ENCODE measurements around the gene FGD6. TPM values are rescaled to one million over a fixed set of nuclear protein-coding genes. Genes with fewer than 3 reads are reported as not detected.
"Not testable (repeated sequence)": the region's sequence is repeated elsewhere in the genome, so short reads cannot be mapped to it uniquely, and the experiment has no call there.

Gene FGD6
- total RNA-seq (2014; rRNA removed) = 0.51 and 0.92 TPM in 2 replicates
- 0.43 TPM for polyA plus RNA-seq (2012)

DNA sequence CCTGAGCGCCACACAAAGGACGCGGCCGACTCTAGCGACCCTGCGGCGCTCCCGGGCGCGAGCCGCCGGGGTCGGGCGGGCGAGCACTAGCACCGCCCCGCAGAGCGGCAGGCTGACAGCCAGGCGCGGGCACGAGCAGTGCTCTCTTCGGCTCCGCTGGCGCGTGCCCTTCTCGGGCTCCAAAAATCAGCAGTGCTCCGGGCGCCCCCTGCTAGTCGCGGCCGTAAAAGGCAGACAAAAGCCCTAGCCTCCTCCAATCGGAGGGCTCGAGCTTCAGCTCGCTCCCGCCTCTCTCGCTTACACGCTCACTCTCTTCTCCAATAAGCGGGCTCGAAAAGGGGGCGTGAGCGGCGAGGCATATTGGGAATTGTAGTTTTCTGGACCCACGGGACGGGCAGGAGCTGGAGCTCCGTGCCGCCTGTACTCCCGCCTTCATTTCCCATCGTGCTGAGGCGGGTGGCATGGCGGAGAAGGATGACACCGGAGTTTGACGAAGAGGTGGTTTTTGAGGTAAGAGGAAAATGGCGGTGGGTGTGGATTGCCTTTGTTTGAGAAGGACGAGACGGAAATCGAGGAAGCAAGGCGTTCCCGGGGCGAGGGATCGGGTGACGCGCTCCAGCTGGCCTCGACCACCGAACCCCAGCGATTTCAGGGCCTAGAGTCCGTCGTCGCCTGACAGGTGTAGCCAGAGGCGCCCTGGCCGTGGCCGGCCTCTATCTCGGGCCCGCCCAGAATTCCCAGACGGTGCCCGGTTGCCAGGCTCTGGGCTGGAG lies at the start of gene FGD6, which contains the start of gene VEZT:
TSS of gene FGD6 (minus strand) at position 91 of the 773 bp plus-strand sequence. CDS start 227 bp downstream, outside the sequence.
TSS of gene VEZT (plus strand) at position 431 of the 773 bp plus-strand sequence. CDS start at position 475, 44 bp downstream.
- DNase-seq (ENCODE audit: low read depth) = peak; percentile 99

DNA sequence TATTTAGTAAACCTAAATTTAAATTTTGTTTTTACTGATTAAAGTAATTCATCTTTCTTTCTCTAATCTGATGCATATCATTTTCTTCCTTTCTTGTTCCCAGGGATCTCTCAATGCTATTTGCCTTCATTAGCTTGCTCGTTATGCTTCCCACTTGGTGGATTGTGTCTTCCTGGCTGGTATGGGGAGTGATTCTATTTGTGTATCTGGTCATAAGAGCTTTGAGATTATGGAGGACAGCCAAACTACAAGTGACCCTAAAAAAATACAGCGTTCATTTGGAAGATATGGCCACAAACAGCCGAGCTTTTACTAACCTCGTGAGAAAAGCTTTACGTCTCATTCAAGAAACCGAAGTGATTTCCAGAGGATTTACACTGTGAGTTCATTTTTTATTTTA lies 49.0 kb upstream of the FGD6 start:
- no peak for DNase-seq (ENCODE audit: low read depth)

DNA sequence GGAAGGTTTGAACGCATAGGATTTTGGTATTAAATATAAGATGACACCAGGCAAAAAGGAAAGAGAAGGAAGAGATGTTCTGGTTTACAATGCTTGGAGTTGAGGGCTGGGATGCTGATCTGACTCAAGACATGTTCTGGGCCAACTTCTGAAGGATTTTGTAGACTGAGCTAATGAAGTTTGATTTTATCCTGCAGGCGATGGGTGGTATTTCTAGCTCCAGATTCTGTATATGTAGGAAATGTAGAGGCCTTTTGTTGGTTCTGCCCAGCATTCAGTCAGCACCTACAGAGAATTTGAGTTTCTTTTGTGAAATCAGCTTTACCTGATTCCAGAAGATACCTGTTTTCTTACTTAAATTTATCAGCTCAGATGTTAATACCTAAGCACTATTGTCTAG lies 48.5 kb upstream of the FGD6 start:
- no peak for DNase-seq (ENCODE audit: low read depth)

DNA sequence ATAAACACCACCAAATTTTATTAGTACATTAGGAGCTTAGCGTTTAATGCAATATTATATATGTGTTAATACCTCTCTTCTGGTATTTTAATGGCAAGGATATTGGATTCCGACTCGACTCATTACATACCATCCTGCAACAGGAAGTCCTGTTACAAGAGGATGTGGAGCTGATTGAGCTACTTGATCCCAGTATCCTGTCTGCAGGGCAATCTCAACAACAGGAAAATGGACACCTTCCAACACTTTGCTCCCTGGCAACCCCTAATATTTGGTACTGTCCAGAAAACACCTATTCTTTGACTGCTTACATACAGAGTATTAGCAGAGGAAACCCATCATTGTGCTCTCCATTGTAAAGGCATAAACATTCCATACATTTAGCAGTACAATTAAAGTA lies 45.5 kb upstream of the FGD6 start:
- DNase-seq (ENCODE audit: low read depth) = peak; percentile 3

DNA sequence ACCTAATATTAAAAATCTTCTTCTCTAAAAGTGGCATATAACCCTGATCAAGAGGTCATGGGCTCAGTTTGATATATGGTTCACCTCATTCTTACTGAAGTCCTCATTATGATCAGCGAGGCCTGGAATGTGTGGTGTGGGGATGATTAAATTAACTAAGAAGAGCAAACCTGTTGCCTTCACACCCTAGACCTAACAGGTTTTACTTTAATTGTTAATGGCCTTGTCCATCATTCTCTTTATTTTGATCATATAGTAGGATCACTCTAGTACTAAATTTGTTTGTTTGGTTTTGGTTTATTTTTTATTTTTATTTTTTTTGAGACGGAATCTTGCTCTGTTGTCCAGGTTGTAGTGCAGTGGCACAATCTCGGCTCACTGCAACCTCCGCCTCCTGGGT lies 43.8 kb upstream of the FGD6 start:
- no peak for DNase-seq (ENCODE audit: low read depth)

DNA sequence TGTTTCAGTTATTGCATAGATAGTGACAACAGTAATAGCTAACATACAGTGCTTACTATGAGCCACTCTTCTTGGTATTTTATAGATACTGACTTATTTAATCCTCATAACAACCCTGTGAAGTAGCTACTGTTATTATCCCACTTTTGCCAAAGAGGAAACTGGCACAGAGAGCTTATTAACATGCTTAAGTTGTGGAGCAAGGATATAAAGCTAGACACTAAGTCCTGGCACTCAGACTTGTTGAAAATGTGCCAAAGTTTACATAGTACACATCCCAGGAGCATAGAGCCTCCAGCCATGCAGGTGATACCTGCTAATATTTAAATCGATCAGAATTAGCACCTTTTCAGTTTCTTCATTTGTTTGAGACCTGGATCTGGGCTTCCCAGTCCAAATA lies 42.1 kb upstream of the FGD6 start:
- DNase-seq (ENCODE audit: low read depth) = no peak

DNA sequence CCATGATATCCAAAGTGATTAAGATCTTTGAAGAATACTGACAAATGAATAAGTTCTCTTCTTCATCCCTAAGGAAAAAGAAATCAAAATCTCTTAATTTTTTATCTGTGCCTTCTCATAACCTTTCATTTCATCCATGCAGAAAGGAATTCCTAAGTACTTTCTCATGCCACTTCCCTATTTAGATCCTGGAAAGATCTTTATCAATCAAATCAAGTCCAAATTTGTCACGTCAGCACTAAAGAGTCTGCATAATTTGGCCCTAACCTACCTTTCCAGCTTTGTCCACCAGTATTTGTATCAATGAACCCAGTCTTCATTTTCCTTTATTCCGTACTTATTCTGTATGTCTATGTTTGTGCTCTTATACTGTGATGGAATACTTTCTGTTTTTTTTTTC lies 41.5 kb upstream of the FGD6 start:
- no peak for DNase-seq (ENCODE audit: low read depth)

DNA sequence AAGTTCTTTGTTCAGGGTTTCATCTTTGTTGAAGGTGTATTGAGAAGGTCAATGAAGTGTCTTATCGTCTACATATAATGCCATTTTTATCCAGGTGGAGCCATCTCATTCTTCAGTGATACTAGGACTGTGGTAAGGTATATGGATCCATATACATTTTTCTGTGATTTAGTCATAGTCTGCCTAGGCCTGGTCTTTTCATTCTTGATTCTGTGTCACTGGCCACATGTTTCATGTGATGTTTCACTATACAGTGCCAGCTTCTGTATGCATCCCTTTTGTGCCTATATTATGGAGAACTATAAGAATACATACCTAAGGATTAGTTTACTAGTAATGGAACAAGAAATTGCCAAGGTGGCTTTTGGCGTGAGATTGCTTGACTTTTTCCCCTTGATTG lies 40.9 kb upstream of the FGD6 start:
- no peak for DNase-seq (ENCODE audit: low read depth)

DNA sequence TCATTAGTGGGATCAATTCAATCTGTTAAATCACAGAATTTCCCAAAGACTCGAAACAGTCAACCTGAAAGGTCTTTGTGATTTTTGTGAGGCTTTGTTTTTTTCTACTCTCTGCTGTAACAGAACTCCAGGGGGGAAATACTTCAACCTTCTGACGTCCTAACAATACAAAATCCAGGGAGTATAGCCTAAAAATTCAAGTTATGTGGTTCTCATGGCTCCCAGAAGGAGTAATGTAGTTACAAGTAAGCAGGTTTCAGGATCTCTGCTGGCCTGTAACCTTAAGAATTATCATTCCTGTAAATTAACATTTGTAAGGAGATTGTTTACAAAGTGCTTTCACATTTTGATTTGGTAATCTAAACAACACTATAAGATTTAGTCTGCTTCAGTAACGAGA lies 40.3 kb upstream of the FGD6 start:
- DNase-seq (ENCODE audit: low read depth) = no peak

DNA sequence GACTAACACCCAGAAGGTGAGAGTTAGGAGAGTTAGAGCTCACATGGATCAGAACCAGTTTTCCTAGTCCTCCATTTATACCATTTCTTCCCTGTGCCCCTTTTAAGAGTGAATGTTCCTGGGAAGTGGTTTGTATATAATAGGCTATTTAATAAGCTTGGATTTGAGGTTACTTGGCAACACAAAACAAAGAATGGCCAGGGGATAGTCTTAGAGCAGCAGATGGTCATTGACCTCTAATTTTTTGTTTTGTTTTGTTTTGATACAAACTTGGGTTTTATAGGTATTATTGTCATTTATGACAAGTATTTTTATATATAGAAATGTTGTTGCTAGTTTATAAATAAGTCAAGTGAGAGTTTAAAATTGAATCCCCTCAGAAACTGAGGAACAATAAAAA lies 36.1 kb upstream of the FGD6 start:
- DNase-seq (ENCODE audit: low read depth) = no peak

DNA sequence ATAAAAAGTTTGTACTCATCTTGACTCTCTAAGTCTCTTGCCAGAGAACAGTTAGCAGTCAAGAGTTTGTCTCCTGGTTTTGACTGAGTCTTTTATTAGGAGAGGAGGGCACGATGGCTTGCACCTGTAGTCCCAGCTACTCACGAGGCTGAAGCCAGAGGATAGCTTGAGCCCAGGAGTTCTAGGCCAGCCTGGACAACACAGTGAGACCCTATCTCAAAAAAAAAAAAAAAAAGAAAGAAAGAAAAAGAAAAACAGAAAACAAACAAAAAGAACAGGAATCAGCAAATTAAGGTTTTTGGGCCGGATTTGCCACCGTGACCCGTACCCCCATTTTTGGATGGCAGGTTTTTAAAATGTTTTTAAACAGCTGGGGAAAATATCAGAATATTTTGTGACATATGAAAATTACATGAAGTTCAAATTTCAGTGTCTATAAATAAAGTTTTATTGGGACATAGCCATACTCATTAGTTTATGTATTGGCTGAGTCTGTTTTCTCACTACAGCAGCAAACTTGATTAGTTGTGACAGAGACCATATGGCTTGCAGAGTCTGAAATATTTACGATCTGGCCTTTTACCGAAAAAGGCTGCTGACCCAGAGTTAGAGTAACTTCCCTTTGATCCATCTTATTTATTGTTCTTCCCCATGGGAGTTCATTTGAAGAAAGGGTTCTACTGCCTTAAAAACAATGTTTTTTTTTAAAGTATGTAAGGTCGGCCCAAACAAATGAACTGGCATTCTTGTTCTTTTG lies 31.5 kb upstream of the FGD6 start:
- no peak for DNase-seq (ENCODE audit: low read depth)

DNA sequence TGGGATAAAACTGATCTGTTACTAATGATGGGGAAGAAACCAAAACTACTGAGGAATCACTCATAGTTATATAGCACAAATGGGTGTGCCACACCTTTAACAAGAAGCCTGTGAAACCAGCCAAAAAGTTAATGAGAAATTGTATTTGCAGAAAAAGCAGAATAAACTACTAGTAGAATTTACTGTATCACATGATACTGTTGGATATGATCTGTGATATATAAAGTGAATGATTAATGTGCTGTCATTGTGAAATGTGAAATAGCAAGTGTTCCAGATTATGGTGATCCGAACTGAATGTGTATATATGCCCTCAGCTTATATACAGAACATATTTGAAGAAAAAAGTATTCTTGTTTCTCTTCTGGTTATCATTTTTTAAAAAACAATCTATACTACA lies 30.8 kb upstream of the FGD6 start:
- DNase-seq (ENCODE audit: low read depth) = no peak

DNA sequence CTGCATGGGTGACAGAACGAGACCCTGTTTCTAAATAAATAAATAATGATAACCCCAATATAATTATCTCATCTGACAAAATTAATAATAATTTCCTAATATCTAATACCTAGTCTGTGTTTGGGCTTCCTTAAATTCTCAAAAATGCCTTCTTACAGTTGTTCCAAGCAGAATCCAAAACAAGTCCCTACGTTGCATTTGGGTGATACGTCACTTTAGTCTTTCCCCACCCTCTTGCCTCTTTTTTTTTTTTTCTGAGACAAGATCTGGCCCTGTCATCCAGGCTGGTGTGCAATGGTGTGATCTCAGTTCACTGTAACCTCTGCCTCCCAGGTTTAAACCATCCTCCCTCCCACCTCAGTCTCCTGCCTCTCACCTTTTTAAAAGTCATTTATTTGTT lies 27.1 kb upstream of the FGD6 start:
- DNase-seq (ENCODE audit: low read depth) = no peak

DNA sequence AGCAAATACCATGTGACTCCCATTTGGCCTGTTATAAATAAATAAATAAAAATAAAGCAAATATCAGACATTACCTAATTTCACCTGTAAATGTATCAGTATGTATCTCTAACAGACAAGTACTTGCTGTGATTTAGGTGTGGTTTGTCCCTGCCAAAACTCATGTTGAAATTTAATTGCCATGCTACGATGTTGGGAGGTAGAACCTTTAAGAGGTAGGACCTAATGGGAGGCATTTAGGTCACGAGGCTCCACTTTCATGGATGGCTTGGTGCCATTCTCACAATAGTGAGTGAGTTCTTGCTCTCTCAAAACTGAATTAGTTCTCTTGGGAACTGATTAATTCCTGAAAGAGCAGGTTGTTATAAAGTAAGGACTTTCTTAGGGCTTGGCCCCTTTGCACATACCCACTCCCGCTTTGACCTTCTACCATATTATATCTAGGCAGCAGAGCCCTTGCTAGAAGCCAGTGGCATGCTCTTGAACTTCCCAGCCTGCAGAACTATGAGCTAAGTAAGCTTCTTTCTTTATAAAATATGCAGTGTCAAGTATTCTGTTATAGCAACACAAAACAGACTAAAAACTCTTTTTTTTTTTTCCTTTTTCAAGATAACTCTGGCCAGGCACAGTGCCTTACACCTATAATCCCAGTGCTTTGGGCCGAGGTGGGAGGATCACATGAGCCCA lies 26.4 kb upstream of the FGD6 start:
- DNase-seq (ENCODE audit: low read depth) = no peak

DNA sequence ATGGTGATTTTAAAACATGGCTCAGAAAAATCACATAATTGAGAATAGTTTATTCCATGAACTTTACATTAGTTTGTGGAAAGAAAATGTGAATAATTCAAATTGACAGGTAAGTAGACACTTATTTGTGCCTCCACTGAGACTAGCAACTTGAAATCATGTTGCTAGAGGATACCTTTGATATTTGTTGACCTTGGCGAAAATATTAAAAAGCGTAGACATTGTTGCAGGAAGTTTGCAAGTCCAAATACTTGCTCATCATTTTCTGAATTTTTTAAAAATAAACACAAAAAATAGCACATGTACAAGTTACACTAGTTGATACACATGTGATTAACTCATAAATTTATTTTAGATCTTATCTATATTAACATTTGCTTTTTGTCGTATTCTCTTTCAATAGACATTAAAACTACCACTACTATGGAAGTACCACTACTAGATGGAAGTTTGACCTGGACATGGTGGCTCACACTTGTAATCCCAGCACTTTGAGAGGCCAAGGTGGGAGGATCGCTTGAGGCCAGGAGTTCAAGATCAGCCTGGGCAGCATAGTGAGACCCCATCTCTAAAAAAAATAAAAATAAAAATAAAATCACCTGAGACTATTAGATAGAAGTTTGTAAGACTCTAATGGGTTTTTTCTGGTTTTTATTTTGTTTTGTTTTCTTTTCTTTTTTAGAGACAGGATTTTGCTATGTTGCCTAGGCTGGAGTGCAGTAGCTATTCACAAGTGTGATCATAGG lies 24.7 kb upstream of the FGD6 start:
- DNase-seq (ENCODE audit: low read depth) = no peak

DNA sequence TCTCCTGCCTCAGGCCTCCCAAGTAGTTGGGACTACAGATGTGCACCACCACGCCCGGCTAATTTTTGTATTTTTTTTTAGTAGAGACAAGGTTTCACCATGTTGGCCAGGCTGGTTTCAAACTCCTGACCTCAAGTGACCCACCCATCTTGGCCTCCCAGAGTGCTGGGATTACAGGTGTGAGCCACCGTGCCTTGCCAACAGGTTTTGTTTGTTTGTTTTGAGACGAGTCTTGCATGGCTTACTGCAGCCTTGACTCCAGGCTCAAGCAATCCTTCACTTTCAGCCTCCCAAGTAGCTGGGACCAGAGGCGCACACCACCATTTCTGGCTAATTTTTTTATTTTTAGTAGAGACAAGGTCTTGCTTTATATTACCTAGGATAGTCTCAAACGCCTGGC lies 23.9 kb upstream of the FGD6 start:
- not testable (repeated sequence) for DNase-seq (ENCODE audit: low read depth)

DNA sequence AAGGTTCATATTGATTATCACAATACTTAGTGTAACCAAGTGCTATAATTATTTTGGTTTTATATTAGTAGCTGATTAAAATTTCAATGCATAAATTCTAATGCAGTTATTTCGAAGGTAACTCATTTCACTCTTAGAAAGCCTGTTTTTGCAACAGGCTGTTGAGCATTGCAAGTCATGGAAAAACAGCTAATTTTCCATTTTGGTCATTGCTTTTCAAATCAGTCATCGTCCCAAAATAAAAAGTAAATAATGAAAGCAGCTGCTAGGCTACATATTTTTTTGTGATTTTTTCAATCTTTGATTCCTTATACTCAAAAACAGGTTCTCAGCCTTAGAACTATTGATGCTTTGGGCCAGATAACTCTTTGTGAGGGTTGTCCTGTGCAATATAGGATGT lies 23.3 kb upstream of the FGD6 start:
- no peak for DNase-seq (ENCODE audit: low read depth)

DNA sequence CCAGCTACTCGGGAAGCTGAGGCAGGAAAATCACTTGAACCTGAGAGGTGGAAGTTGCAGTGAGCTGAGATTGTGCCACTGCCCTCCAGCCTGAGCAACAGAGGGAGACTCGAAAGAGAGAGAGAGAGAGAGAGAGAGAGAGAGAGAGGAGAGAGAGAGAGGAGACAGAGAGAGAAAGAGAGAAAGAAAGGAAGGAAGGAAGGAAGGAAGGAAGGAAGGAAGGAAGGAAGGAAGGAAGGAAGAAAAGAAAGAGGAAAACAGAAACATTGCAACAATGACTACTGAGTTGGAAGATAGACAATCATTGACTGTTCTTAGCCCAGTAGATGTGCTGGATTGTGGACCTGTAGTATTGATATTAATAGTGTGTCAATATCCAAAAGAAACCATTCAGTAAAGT lies 22.6 kb upstream of the FGD6 start:
- not testable (repeated sequence) for DNase-seq (ENCODE audit: low read depth)

DNA sequence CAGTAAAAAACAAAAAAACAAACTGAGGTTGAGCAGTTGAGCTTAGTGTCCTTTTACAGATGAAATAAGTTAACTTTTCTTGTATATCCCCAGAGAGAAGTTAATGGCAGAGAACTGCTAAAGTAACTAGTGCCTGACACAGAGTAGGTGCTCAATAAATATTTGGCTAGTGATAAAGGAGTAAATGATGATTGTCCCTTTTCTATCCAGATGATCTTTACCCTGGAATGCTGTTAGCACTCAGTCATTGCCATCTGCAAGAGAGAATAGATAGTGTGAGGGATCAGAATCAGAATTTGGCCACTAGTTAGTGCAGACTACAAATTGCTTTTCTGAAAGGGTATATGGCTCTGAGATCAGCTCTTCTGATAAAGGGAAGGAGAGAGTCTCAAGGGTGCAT lies 21.9 kb upstream of the FGD6 start:
- DNase-seq (ENCODE audit: low read depth) = no peak

DNA sequence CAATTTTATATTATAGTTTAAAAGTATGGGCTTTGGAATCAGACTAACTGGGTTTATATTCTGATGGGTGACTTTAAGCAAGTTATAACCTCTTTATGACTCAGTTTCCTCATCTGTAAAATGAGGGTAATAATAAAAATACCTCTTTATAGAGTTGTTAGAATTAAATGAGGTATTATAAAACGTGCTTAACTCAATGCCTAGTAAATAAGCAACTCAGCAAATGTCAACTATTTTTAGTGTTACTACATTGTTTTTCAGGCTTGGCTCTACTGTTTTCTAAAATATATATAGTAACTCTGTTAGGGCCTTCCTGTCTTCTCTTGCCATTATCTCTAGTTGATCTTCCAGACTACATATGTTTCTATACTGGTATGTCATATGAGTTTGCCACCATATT lies 20.9 kb upstream of the FGD6 start:
- no peak for DNase-seq (ENCODE audit: low read depth)

DNA sequence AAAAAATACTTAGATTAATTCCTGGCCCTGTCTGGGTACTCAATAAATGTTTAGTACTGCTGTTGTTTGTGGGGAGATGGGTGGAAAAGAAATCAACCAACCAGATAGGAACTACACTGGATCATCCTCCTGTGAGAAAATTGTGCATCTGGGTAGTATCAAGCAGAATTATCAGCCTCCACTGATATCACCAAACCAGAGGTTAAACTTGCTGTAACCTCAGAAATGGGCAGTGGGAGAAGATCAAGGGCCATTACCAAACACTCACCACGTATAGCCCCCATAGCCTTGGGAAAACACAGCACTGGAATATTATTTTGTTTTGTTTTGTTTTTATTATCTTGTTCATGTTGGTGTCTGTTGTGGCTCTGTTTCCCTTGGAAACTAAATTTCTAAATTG lies 20.0 kb upstream of the FGD6 start:
- no peak for DNase-seq (ENCODE audit: low read depth)

DNA sequence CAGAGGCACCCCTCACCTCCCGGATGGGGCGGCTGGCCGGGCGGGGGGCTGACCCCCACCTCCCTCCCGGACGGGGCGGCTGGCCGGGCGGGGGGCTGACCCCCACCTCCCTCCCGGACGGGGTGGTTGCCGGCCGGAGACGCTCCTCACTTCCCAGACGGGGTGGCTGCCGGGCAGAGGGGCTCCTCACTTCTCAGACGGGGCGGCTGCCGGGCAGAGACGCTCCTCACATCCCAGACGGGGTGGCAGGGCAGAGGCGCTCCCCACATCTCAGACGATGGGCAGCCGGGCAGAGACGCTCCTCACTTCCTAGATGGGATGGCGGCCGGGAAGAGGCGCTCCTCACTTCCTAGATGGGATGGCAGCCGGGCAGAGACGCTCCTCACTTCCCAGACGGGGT lies 18.4 kb upstream of the FGD6 start:
- DNase-seq (ENCODE audit: low read depth) = not testable (repeated sequence)

All from LHCN-M2 (cell line).